Right atrium auricular region (tissue), 2 donors: ENCODE results near the gene DLG2. TPM values are rescaled to one million over a fixed set of nuclear protein-coding genes. Genes with fewer than 3 reads are reported as not detected.

Experiments
- DNase-seq: peaks from one replicate; pipeline ENCODE4 v3.0.0-alpha.2; 2019; ENCODE audit warnings: low spot score
- H3K27ac ChIP-seq, 2 donors: fragments of 200-600 bp; sonication (generic); 1 replicate in 1 of 2; 2 replicates in 1 of 2; pipeline ENCODE4 v1.5.1; 2016 to 2019
- H3K27me3 ChIP-seq, 2 donors: fragments of 200-600 bp; sonication (generic); one replicate each; pipeline versions ENCODE4 v1.5.1 to v1.6.0; 2017 to 2019
- H3K36me3 ChIP-seq: fragments of 200-600 bp; sonication (generic); one replicate; pipeline ENCODE4 v1.5.1; 2016
- H3K4me1 ChIP-seq, 2 donors: fragments of 200-600 bp; sonication (generic); one replicate each; pipeline versions ENCODE4 v1.5.1 to v1.6.0; 2017 to 2019
- H3K4me3 ChIP-seq, 2 donors: fragments of 200-600 bp; sonication (generic); 1 replicate in 1 of 2; 2 replicates in 1 of 2; pipeline ENCODE4 v1.5.1; 2017 to 2019; ENCODE audit warnings: mild to moderate bottlenecking in 1 of 2, moderate library complexity in 1 of 2
- H3K9me3 ChIP-seq, 2 donors: fragments of 200-600 bp; sonication (generic); one replicate each; pipeline ENCODE4 v1.5.1; 2019
- total RNA-seq, 2 donors: library from RNA; depleted of rRNA; stranded (reverse); fragments of >200 nt; gene quantifications; one replicate each; pipeline ENCODE4 v1.1.0, GENCODE V29; 2016
- TF ChIP-seq, protein P1 (sequence below), 2 donors: fragments of 200-600 bp; sonication (generic); IDR thresholded peaks; one replicate each; pipeline ENCODE4 v1.5.1; 2019; ENCODE audit warnings: antibody characterized with exemption in 2 of 2

DLG2 gene
- total RNA-seq, 2 donors from 2014 or later, result 6.6 to 6.7 TPM

DNA sequence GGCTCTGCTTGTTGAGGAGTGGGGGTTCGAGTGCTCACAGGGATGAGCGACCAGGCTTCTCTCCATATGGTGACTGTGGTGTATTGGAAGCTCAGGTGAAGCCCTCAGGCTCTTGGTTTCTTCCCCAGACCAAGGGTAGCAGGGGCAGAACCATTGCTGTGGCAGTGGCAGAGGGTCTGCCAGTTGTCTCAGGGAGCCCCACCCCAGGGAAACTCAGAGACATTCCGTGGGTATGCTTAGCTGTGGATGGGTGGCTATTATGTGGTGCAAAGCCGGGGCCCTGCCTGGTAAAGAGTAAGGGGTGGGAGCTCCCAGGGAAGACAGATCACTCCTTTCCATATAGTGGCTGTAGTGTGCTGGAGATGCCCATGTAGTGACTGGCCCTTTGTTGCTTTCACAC, 167.8 kb downstream of the DLG2 start:
- H3K27me3 ChIP-seq, result no peaks in the 10 kb centered on the region
- no peak overlapping the region for H3K4me3 ChIP-seq
- H3K9me3 ChIP-seq, result peaks cover 0 to 16% of the 10 kb centered on the region in 2 donors
- H3K36me3 ChIP-seq, result no peaks in the 10 kb centered on the region
- H3K27ac ChIP-seq, result no peak overlapping the region
- H3K4me1 ChIP-seq, result no peaks in the 10 kb centered on the region
- TF ChIP-seq, protein P1, sequence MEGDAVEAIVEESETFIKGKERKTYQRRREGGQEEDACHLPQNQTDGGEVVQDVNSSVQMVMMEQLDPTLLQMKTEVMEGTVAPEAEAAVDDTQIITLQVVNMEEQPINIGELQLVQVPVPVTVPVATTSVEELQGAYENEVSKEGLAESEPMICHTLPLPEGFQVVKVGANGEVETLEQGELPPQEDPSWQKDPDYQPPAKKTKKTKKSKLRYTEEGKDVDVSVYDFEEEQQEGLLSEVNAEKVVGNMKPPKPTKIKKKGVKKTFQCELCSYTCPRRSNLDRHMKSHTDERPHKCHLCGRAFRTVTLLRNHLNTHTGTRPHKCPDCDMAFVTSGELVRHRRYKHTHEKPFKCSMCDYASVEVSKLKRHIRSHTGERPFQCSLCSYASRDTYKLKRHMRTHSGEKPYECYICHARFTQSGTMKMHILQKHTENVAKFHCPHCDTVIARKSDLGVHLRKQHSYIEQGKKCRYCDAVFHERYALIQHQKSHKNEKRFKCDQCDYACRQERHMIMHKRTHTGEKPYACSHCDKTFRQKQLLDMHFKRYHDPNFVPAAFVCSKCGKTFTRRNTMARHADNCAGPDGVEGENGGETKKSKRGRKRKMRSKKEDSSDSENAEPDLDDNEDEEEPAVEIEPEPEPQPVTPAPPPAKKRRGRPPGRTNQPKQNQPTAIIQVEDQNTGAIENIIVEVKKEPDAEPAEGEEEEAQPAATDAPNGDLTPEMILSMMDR (IDR thresholded peaks at IDR 0.05), result no peak
- DNase-seq, result no peak

DNA sequence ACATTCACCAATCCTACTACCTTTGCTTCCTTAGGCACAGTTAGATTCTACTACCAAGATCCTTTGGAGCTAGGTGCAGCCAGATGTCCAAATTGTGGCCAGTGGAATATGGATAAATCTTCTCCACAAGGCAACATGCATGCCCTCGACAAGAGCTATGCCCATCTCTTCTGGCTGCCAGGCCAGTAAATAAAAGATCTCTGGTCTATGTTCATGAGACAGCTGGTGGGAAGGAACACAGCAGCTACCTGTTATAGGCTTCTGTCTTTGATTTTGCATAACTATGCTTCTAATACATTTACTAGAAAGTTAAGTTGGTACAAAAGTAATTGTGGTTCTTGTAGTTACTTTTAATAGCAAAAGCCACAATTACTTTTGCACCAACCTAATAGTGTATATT, 182.7 kb downstream of the DLG2 start:
- no peak for DNase-seq
- Histone ChIP-seq H3K36me3 (no peaks in the 10 kb centered on the region), H3K9me3 (no peaks in the 10 kb centered on the region), H3K4me1 (no peaks in the 10 kb centered on the region), H3K27me3 (no peaks in the 10 kb centered on the region), H3K4me3 (no peak overlapping the region), H3K27ac (no peak overlapping the region)
- TF ChIP-seq, protein P1 (IDR thresholded peaks at IDR 0.05), result no peak

GRCh38 chr11:85440273-85440672, 186.9 kb downstream of the DLG2 start:
- Histone ChIP-seq H3K4me3 (no peak overlapping the region), H3K27ac (no peak overlapping the region), H3K27me3 (no peaks in the 10 kb centered on the region), H3K9me3 (peaks cover 0 to 23% of the 10 kb centered on the region in 2 donors), H3K36me3 (no peaks in the 10 kb centered on the region), H3K4me1 (no peaks in the 10 kb centered on the region)
- TF ChIP-seq, protein P1 (IDR thresholded peaks at IDR 0.05), result no peak
- DNase-seq, result no peak

DNA sequence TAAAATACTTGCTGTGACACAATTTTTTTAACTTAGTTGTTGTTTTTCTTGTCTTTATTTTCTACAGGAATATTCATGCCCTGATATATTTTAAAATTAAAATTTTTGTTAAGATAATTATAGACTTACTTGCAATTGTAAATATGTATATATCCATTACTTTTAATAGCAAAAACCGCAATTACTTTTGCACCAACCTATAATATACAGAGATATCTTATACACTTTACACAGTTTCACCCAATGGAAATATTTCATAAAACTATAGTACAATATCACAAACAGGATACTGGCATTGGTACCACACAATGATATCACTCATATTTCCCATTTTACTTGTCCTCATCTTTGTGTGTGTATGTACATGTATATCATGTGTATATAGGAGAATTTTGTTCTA, 188.8 kb downstream of the DLG2 start:
- H3K9me3 ChIP-seq, result peaks cover 0 to 38% of the 10 kb centered on the region in 2 donors
- TF ChIP-seq, protein P1 (IDR thresholded peaks at IDR 0.05), result no peak

GRCh38 chr11:85431319-85431718, 195.8 kb downstream of the DLG2 start:
- Histone ChIP-seq H3K4me3 (no peak overlapping the region), H3K9me3 (peaks cover 0 to 35% of the 10 kb centered on the region in 2 donors), H3K4me1 (no peaks in the 10 kb centered on the region), H3K27me3 (no peaks in the 10 kb centered on the region), H3K27ac (no peak overlapping the region), H3K36me3 (no peaks in the 10 kb centered on the region)
- TF ChIP-seq, protein P1 (IDR thresholded peaks at IDR 0.05), result no peak
- DNase-seq, result no peak

More for the DNA sequence above, 188.8 kb downstream of the DLG2 start:
- Histone ChIP-seq H3K36me3 (no peaks in the 10 kb centered on the region), H3K27ac (no peak overlapping the region), H3K4me1 (no peaks in the 10 kb centered on the region), H3K4me3 (no peak overlapping the region), H3K27me3 (no peaks in the 10 kb centered on the region)
- DNase-seq, result no peak

DNA sequence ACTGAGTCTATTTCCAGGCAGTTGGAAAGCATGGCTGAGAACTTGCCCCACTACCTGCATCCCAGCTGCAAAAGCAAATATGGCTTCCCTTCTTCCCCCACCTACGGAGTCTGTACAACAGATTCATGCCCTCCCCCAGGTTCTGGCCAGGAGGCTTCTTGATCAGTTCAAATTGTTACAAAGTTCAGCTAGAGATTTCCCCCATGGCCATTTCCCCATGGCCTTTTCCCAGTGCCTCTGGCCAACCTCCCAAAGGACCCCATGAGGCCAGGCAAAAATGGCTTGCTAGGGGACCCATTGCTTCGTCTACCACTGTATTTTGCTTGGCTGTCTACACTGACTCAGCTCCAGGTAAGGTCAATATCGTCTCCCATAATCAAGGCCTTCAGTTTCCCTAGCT, 203.3 kb downstream of the DLG2 start:
- Histone ChIP-seq H3K9me3 (no peaks in the 10 kb centered on the region), H3K36me3 (no peaks in the 10 kb centered on the region), H3K27me3 (no peaks in the 10 kb centered on the region), H3K4me1 (no peaks in the 10 kb centered on the region), H3K27ac (no peak overlapping the region), H3K4me3 (no peak overlapping the region)
- no peak for DNase-seq
- TF ChIP-seq, protein P1 (IDR thresholded peaks at IDR 0.05), result no peak
